ENCODE results near the gene GATA3.

The GATA3 gene

DNA sequence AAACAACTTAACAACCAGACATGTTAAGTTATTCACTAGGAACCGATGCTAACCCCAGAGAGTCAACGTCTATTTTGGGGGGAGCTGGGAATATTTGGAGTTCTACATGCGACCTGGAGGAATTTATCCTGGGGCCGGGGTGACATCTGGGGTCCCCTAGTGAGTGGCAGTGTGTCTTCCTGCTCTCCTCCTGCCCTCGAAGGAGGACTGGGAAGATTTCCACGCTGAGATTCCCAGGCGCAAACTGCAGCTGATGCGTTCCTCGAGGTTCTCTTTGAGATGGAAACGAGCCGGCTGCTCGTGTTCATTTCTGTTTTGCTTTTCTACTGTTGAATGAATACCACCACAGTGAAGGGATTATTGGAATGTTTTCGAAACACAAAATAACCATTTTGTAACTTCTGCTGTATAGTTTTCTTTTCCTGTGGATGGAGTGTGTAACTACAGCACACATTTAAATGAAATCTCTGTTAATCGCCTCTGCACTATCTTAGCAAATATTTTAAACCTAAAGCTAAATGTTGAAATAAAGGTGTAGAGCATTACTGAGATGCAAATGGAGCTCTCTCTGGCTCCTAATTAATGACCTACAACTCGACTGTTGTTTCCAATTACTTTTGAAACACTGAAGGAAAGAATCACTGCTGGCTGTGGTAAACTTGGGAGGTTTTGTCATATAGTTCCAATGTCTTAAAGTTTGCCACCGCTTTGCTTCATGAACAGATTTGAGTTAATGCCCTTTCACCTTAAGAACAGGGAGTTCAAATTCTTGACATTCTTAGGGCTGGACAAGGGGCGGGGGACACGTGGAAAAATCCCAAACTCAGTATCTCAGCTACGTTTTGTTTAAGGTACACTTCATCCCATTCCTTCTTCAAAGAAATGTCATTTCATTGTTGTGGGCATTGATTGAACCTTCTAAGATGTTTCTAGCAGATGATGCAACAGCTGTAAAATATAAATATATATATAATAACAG lies 21.1 kb downstream of the GATA3 start:
- peak overlapping the region; percentile 1; the same call in 1 of the 2 replicates for H3K27ac ChIP-seq
- TF ChIP-seq, protein P1, sequence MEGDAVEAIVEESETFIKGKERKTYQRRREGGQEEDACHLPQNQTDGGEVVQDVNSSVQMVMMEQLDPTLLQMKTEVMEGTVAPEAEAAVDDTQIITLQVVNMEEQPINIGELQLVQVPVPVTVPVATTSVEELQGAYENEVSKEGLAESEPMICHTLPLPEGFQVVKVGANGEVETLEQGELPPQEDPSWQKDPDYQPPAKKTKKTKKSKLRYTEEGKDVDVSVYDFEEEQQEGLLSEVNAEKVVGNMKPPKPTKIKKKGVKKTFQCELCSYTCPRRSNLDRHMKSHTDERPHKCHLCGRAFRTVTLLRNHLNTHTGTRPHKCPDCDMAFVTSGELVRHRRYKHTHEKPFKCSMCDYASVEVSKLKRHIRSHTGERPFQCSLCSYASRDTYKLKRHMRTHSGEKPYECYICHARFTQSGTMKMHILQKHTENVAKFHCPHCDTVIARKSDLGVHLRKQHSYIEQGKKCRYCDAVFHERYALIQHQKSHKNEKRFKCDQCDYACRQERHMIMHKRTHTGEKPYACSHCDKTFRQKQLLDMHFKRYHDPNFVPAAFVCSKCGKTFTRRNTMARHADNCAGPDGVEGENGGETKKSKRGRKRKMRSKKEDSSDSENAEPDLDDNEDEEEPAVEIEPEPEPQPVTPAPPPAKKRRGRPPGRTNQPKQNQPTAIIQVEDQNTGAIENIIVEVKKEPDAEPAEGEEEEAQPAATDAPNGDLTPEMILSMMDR (IDR thresholded peaks at IDR 0.05) = no peak
- no peak for TF ChIP-seq ZFX (IDR thresholded peaks at IDR 0.05; ENCODE audit: borderline replicate concordance)

DNA sequence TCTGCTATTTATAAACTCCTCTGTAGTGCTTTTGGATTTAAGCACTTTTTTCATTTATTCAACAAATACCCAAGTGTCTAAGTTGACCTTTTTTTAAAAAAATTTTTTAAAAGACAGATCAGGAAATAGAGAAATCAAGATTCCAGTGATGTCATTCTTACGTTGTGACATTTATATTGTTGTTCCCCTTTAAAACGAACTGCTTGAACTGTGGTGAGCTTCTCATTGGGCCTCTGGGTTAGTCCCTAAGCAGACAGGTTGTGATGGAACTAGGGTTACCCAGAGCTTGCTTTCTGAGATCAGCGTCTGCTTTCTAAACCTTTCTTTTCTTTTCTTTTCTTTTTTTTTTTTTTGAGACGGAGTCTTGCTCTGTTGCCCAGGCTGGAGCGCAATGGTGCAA lies 22.4 kb downstream of the GATA3 start:
- TF ChIP-seq ZFX (IDR thresholded peaks at IDR 0.05; ENCODE audit: borderline replicate concordance) = no peak
- TF ChIP-seq, protein P1 (IDR thresholded peaks at IDR 0.05) = no peak

DNA sequence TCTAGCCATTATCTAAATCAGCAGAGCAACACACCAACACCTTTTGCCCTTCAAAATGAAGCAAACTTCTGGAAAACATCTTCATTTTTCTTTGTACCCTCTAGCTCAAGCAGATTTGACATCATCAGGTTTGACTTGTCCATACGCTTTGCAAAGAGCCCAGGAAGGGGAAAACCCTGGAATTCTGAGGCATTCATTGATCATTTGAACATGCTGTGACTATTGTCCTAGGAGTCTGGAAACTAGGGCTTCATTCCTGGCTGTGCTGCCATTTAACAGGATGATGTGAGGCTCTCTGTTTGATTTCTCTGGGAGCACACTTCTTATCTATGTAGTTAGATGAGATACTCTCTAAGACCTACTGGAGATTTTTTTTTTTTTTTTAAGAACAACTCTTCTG lies 23.5 kb downstream of the GATA3 start:
- no peak for TF ChIP-seq ZFX (IDR thresholded peaks at IDR 0.05; ENCODE audit: borderline replicate concordance)
- TF ChIP-seq, protein P1 (IDR thresholded peaks at IDR 0.05) = no peak
- H3K27ac ChIP-seq = no peak overlapping the region

More for the DNA sequence above, 22.4 kb downstream of the GATA3 start:
- no peak overlapping the region for H3K27ac ChIP-seq

DNA sequence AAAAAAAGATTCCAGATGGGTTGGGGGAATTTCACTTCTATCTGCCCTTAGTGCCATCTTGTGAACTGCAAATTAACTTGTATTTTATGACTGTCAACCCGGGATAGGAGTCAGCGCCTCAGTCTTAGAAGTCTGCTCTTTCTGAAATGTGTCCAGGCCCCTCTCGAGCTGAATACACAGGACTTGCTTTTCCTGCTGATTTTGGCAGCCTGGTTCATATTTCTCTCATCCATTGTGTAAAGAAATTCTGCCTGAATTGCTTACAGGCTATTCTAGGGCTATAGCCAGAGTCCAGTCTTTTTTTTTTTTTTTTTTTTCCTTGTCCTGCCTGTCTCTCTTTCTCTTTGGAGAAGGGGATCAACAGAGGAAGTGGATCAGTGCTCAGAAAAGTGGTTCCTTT lies 24.6 kb downstream of the GATA3 start:
- TF ChIP-seq, protein P1 (IDR thresholded peaks at IDR 0.05) = no peak
- H3K27ac ChIP-seq = no peak overlapping the region

DNA sequence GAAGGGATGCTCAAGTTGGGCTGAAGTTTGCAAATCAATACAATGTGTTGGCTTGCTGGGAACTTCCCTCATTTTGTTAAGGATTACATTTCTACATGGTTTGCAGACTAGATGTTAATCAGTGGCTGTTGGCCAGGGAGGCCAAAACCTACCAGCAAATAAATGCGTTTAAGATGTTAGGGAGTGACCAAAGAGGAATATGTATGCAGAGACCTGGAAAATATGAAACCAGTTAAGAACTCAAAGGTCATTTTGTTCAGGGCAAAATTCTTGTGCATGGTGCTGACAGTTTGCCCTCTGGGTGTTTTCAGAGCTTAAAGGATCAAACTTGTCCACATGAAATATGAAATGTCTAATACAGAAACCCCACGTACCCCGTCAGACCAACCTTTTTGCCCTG lies 30.3 kb downstream of the GATA3 start:
- H3K27ac ChIP-seq = no peak overlapping the region
- no peak for TF ChIP-seq ZFX (IDR thresholded peaks at IDR 0.05; ENCODE audit: borderline replicate concordance)
- TF ChIP-seq, protein P1 (IDR thresholded peaks at IDR 0.05) = no peak

DNA sequence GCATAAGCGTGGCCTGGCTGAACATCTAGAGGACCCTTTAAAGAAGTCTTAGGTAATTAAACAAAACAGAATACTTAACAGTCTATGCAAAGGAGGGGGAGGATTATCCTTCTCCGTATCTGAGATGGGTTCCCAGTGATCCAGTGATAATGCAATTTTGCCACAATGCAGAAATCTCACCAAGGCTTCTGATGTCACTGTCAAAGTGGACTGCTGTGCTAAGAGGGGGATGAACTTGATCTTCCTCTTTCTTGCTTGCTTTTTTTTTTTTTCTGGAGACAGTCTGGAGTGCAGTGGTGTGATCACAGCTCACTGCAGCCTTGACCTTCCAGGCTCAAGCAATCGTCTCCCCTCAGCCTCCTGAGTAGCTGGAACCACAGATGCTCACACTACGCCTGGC lies 30.8 kb downstream of the GATA3 start:
- H3K27ac ChIP-seq = no peak overlapping the region

More for the DNA sequence above, 30.8 kb downstream of the GATA3 start:
- TF ChIP-seq ZFX (IDR thresholded peaks at IDR 0.05; ENCODE audit: borderline replicate concordance) = no peak
- TF ChIP-seq, protein P1 (IDR thresholded peaks at IDR 0.05) = no peak

Data from 22Rv1 (cell line).